Prostate gland (tissue), 2 donors: ENCODE measurements around the gene TMEM109.

Source experiments
- POLR2A ChIP-seq: fragments of 450-650 bp; IDR thresholded peaks from one replicate; pipeline ENCODE4 v1.6.1; 2016; ENCODE audit warnings: antibody characterized with exemption, mild to moderate bottlenecking
- POLR2AphosphoS5 ChIP-seq: sonication (generic); formaldehyde crosslinking; IDR thresholded peaks from one replicate; pipeline ENCODE4 v1.6.1; 2017; ENCODE audit warnings: antibody characterized with exemption
- TF ChIP-seq, protein P1 (sequence below), 4 experiments: fragments of 200-600 bp in 2 of 4; fragments of 450-650 bp in 2 of 4; sonication (generic) in 2 of 4; IDR thresholded peaks; 1 replicate in 3 of 4; 2 replicates in 1 of 4; pipeline ENCODE4 v1.5.1; 2016 to 2019; ENCODE audit warnings: antibody characterized with exemption in 4 of 4, mild to moderate bottlenecking in 2 of 4, moderate library complexity in 2 of 4

DNA sequence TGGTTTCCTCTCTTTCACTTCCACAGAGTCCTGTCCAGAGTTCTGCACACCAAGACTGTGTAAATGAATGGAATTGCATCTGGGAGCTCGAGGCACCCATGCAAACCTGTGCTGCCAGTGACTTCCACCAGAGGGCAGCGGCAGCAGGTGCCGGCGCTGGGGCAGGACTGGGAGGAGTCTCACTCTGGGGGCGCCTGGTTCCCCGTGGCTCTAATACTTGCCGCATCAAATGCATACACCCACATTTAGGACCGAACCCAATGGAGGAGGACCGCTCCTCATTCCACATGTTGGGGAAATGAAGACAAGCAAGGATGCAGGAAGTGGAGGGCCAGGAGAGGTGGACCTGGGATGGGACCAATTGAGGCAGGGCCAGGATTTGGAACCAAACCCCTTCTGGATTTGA is 56.4 kb downstream of the TMEM109 start:
- TF ChIP-seq POLR2AphosphoS5 (no peak), POLR2A (no peak)
- TF ChIP-seq, protein P1, sequence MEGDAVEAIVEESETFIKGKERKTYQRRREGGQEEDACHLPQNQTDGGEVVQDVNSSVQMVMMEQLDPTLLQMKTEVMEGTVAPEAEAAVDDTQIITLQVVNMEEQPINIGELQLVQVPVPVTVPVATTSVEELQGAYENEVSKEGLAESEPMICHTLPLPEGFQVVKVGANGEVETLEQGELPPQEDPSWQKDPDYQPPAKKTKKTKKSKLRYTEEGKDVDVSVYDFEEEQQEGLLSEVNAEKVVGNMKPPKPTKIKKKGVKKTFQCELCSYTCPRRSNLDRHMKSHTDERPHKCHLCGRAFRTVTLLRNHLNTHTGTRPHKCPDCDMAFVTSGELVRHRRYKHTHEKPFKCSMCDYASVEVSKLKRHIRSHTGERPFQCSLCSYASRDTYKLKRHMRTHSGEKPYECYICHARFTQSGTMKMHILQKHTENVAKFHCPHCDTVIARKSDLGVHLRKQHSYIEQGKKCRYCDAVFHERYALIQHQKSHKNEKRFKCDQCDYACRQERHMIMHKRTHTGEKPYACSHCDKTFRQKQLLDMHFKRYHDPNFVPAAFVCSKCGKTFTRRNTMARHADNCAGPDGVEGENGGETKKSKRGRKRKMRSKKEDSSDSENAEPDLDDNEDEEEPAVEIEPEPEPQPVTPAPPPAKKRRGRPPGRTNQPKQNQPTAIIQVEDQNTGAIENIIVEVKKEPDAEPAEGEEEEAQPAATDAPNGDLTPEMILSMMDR (IDR thresholded peaks at IDR 0.05), result peak; percentile 31 to 81 (median 72)
